Trophoblast cell (in vitro differentiated cells and primary cell): Measurements from ENCODE around the gene NLRP8.

Experiments used
- DNase-seq, 2 donors: peaks; one replicate each; pipeline ENCODE4 v3.0.0-alpha.2; 2016
- H2AFZ ChIP-seq: 2 replicates; pipeline ENCODE4 v1.6.1; 2013; ENCODE audit warnings: low read length, moderate library complexity, mild to moderate bottlenecking; ENCODE audit not compliant: insufficient read depth, poor library complexity
- H2AK5ac ChIP-seq: 2 replicates; pipeline ENCODE4 v1.6.1; 2013; ENCODE audit warnings: mild to moderate bottlenecking, low read length
- H2BK120ac ChIP-seq: 2 replicates; pipeline ENCODE4 v1.6.1; 2013; ENCODE audit warnings: low read length, mild to moderate bottlenecking, moderate library complexity; ENCODE audit not compliant: insufficient read depth, poor library complexity
- H2BK12ac ChIP-seq: 2 replicates; pipeline ENCODE4 v1.6.1; 2013; ENCODE audit warnings: mild to moderate bottlenecking, low read length, moderate library complexity
- H2BK5ac ChIP-seq: 2 replicates; pipeline ENCODE4 v1.6.1; 2013; ENCODE audit warnings: low read length, low read depth, moderate library complexity, mild to moderate bottlenecking; ENCODE audit not compliant: poor library complexity
- H3K14ac ChIP-seq: 2 replicates; pipeline ENCODE4 v1.6.1; 2013; ENCODE audit warnings: mild to moderate bottlenecking, low read length
- H3K18ac ChIP-seq: 2 replicates; pipeline ENCODE4 v1.6.1; 2013; ENCODE audit warnings: mild to moderate bottlenecking, low read length
- H3K23ac ChIP-seq: 2 replicates; pipeline ENCODE4 v1.6.1; 2013; ENCODE audit warnings: low read length
- H3K27ac ChIP-seq: 2 replicates; pipeline ENCODE4 v1.5.1; 2013; ENCODE audit warnings: low read depth, mild to moderate bottlenecking, inconsistent platforms, low read length, moderate library complexity
- H3K27me3 ChIP-seq: 2 replicates; pipeline ENCODE4 v1.6.1; 2013; ENCODE audit warnings: inconsistent platforms, mild to moderate bottlenecking, low read length, moderate library complexity; ENCODE audit not compliant: insufficient read depth
- H3K36me3 ChIP-seq, 2 experiments: 1 replicate in 1 of 2; 2 replicates in 1 of 2; pipeline ENCODE4 v1.6.1; 2013; ENCODE audit warnings: low read length in 2 of 2, mild to moderate bottlenecking in 2 of 2, moderate library complexity in 1 of 2; ENCODE audit not compliant: insufficient read depth in 2 of 2, control insufficient read depth in 1 of 2
- H3K4ac ChIP-seq: 2 replicates; pipeline ENCODE4 v1.6.1; 2013; ENCODE audit warnings: low read depth, mild to moderate bottlenecking, low read length, moderate library complexity
- H3K4me1 ChIP-seq, 2 experiments: 1 replicate in 1 of 2; 2 replicates in 1 of 2; pipeline ENCODE4 v1.6.1; 2013; ENCODE audit warnings: low read length in 2 of 2, mild to moderate bottlenecking in 2 of 2, moderate library complexity in 1 of 2; ENCODE audit not compliant: insufficient read depth in 2 of 2, control insufficient read depth in 1 of 2
- H3K4me2 ChIP-seq: 2 replicates; pipeline ENCODE4 v1.6.1; 2013; ENCODE audit warnings: inconsistent platforms, mild to moderate bottlenecking, low read length, moderate library complexity
- H3K4me3 ChIP-seq: 2 replicates; pipeline ENCODE4 v1.5.1; 2013; ENCODE audit warnings: mild to moderate bottlenecking, low read depth, low read length, inconsistent platforms
- H3K79me1 ChIP-seq: one replicate; pipeline ENCODE4 v1.6.1; 2013; ENCODE audit warnings: low read length
- H3K79me2 ChIP-seq: 2 replicates; pipeline ENCODE4 v1.6.1; 2013; ENCODE audit warnings: low read length, mild to moderate bottlenecking; ENCODE audit not compliant: control insufficient read depth, insufficient read depth, poor library complexity
- H3K9ac ChIP-seq: 2 replicates; pipeline ENCODE4 v1.6.1; 2013; ENCODE audit warnings: mild to moderate bottlenecking, low read length
- H3K9me3 ChIP-seq: 2 replicates; pipeline ENCODE4 v1.6.1; 2013; ENCODE audit warnings: low read depth, mild to moderate bottlenecking, control low read depth, inconsistent platforms, low read length; ENCODE audit not compliant: insufficient read depth
- H4K12ac ChIP-seq: 2 replicates; pipeline ENCODE4 v1.6.1; 2013; ENCODE audit warnings: low read depth, mild to moderate bottlenecking, low read length, moderate library complexity
- H4K8ac ChIP-seq: 2 replicates; pipeline ENCODE4 v1.6.1; 2013; ENCODE audit warnings: low read depth, mild to moderate bottlenecking, low read length, moderate library complexity
- H4K91ac ChIP-seq: one replicate; pipeline ENCODE4 v1.6.1; 2013; ENCODE audit warnings: low read depth, mild to moderate bottlenecking, low read length, moderate library complexity
- WGBS: extraction: QIAGEN DNeasy Blood & Tissue Kit; methylation state at CpG from one replicate; pipeline ENCODE4 v1.1.7; 2013; ENCODE audit warnings: missing lambda C conversion rate; ENCODE audit not compliant: insufficient read length, insufficient coverage; ENCODE audit errors: extremely low coverage; 5-methylcytosine and 5-hydroxymethylcytosine counted together

NLRP8 gene

GRCh38 chr19:55930996-55931515 lies 16.6 kb upstream of the NLRP8 start:
- H4K91ac ChIP-seq, result no peak overlapping the region
- H2BK120ac ChIP-seq, result no peak overlapping the region
- no peak overlapping the region for H4K8ac ChIP-seq
- no peaks in the 10 kb centered on the region for H3K36me3 ChIP-seq
- DNase-seq, result no peak
- no peak overlapping the region for H2BK12ac ChIP-seq
- H4K12ac ChIP-seq, result no peak overlapping the region
- no peaks in the 10 kb centered on the region for H3K79me1 ChIP-seq
- H3K27ac ChIP-seq, result no peak overlapping the region
- no peak overlapping the region for H3K4ac ChIP-seq
- H3K27me3 ChIP-seq, result no peaks in the 10 kb centered on the region
- no peak overlapping the region for H2BK5ac ChIP-seq
- H3K18ac ChIP-seq, result no peak overlapping the region
- no peak overlapping the region for H2AFZ ChIP-seq
- no peaks in the 10 kb centered on the region for H3K4me1 ChIP-seq
- H3K9ac ChIP-seq, result no peak overlapping the region
- H3K14ac ChIP-seq, result no peak overlapping the region
- H3K9me3 ChIP-seq, result peaks cover 21% of the 10 kb centered on the region
- H3K4me2 ChIP-seq, result no peak overlapping the region
- WGBS, result no CpG with 5 or more reads among the region's 14 CpGs
- no peak overlapping the region for H3K4me3 ChIP-seq
- H3K23ac ChIP-seq, result no peak overlapping the region
- H2AK5ac ChIP-seq, result no peak overlapping the region
- no peaks in the 10 kb centered on the region for H3K79me2 ChIP-seq

DNA sequence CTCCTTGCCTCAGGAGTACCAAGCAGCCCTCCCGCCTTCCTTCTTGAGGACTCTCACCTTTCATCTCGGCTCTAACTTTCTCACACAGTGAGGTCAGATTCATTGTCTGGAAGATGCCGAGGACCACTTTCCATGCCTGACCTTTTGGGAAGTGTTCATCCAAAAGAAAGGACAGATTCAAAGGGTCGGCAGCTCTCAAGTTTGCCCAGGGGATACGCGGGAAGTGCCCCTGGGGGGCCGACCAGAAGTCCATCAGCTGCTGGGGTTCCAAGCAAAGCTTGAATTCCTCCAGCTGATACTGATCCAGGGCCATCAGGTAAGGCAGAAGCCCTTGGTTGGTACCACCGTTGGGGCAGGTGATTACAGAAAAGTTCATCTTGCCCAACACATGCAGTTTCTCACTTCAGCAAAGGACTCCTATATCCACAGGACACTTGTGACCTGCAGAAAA lies 15.7 kb upstream of the NLRP8 start, which contains the start of gene NLRP13:
NLRP13 (minus strand) TSS at position 401 of the 451 bp plus-strand sequence; CDS start at position 376, 25 bp downstream.
- no CpG with 5 or more reads among the region's 8 CpGs for WGBS
- Histone ChIP-seq H2AK5ac (no peak within 1 kb of the TSS), H3K14ac (no peak within 1 kb of the TSS), H3K4me3 (no peak within 1 kb of the TSS), H2BK5ac (no peak within 1 kb of the TSS), H3K27ac (no peak within 1 kb of the TSS), H3K27me3 (no peaks in the 10 kb centered on the region), H3K18ac (no peak within 1 kb of the TSS), H3K23ac (no peak within 1 kb of the TSS), H3K79me2 (no peaks in the 10 kb centered on the region), H4K91ac (no peak within 1 kb of the TSS), H3K9ac (no peak within 1 kb of the TSS), H3K79me1 (no peaks in the 10 kb centered on the region), H2BK12ac (no peak within 1 kb of the TSS), H4K12ac (no peak within 1 kb of the TSS), H2AFZ (no peak within 1 kb of the TSS), H3K9me3 (peaks cover 21% of the 10 kb centered on the region), H2BK120ac (no peak within 1 kb of the TSS), H4K8ac (no peak within 1 kb of the TSS), H3K4me2 (no peak within 1 kb of the TSS), H3K4me1 (no peaks in the 10 kb centered on the region), H3K36me3 (no peaks in the 10 kb centered on the region), H3K4ac (no peak within 1 kb of the TSS)
- no peak for DNase-seq

DNA sequence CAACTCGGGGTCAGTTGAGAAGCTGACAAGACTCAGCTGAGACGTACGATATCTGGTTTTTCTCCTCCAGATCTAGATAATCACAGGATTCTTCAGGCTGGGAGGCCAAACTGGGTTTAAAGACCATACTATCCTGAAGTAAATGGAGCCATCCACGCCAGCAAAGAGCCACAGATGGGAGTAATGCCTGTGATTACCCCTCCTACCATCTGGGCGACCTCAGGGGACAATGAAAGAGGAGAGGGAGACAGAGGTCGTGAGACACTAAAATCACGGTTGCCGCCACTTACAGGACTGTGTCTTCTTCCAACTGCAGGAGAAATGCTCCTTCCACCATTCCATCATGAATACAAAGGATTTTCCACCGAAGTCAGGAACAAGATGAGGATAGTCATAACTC lies 12.4 kb upstream of the NLRP8 start:
- no peak overlapping the region for H2BK120ac ChIP-seq
- H3K4me1 ChIP-seq, result no peaks in the 10 kb centered on the region
- no peaks in the 10 kb centered on the region for H3K36me3 ChIP-seq
- no peak overlapping the region for H2AFZ ChIP-seq
- H4K12ac ChIP-seq, result no peak overlapping the region
- no peak overlapping the region for H3K4me3 ChIP-seq
- no CpG with 5 or more reads among the region's 9 CpGs for WGBS
- no peak overlapping the region for H3K27ac ChIP-seq
- no peak overlapping the region for H2AK5ac ChIP-seq
- peaks cover 22% of the 10 kb centered on the region for H3K9me3 ChIP-seq
- H4K8ac ChIP-seq, result no peak overlapping the region
- no peak overlapping the region for H3K9ac ChIP-seq
- no peak overlapping the region for H2BK12ac ChIP-seq
- DNase-seq, result no peak
- no peak overlapping the region for H4K91ac ChIP-seq
- no peak overlapping the region for H3K23ac ChIP-seq
- no peak overlapping the region for H3K18ac ChIP-seq
- no peaks in the 10 kb centered on the region for H3K79me2 ChIP-seq
- H3K14ac ChIP-seq, result no peak overlapping the region
- H3K79me1 ChIP-seq, result no peaks in the 10 kb centered on the region
- no peak overlapping the region for H3K4me2 ChIP-seq
- no peak overlapping the region for H2BK5ac ChIP-seq
- no peak overlapping the region for H3K4ac ChIP-seq
- H3K27me3 ChIP-seq, result no peaks in the 10 kb centered on the region

GRCh38 chr19:55939206-55939605 lies 8.4 kb upstream of the NLRP8 start:
- H2BK5ac ChIP-seq, result no peak overlapping the region
- WGBS, result no CpG with 5 or more reads among the region's 7 CpGs
- no peak for DNase-seq
- no peaks in the 10 kb centered on the region for H3K36me3 ChIP-seq
- H3K79me1 ChIP-seq, result no peaks in the 10 kb centered on the region
- H2BK120ac ChIP-seq, result no peak overlapping the region
- H3K27ac ChIP-seq, result no peak overlapping the region
- H3K9me3 ChIP-seq, result peaks cover 23% of the 10 kb centered on the region
- H3K4me2 ChIP-seq, result no peak overlapping the region
- H3K23ac ChIP-seq, result no peak overlapping the region
- no peak overlapping the region for H2BK12ac ChIP-seq
- no peak overlapping the region for H3K18ac ChIP-seq
- H2AK5ac ChIP-seq, result no peak overlapping the region
- H3K4me3 ChIP-seq, result no peak overlapping the region
- H4K12ac ChIP-seq, result no peak overlapping the region
- no peak overlapping the region for H4K8ac ChIP-seq
- no peak overlapping the region for H3K4ac ChIP-seq
- no peak overlapping the region for H3K9ac ChIP-seq
- H2AFZ ChIP-seq, result no peak overlapping the region
- no peaks in the 10 kb centered on the region for H3K79me2 ChIP-seq
- no peaks in the 10 kb centered on the region for H3K27me3 ChIP-seq
- no peak overlapping the region for H4K91ac ChIP-seq
- no peaks in the 10 kb centered on the region for H3K4me1 ChIP-seq
- H3K14ac ChIP-seq, result no peak overlapping the region
